ENCODE data around the gene RNF135. TPM values are rescaled to one million over a fixed set of nuclear protein-coding genes. Genes with fewer than 3 reads are reported as not detected.
"Not testable (repeated sequence)": the region's sequence is repeated elsewhere in the genome, so short reads cannot be mapped to it uniquely, and the experiment has no call there.

The RNF135 gene
- total RNA-seq, 2 experiments from 2014 or later: 4.9 to 6.1 TPM

- H3K27ac Mint-ChIP-seq: peak overlapping the region; percentile 86
- peak; percentile 7 for DNase-seq
- peaks cover 32% of the 10 kb centered on the region for H3K4me1 Mint-ChIP-seq
- peaks cover 6% of the 10 kb centered on the region for H3K9me3 Mint-ChIP-seq
- H3K27me3 Mint-ChIP-seq: peaks cover 34% of the 10 kb centered on the region
- H3K36me3 Mint-ChIP-seq: peaks cover 27% of the 10 kb centered on the region
- H3K4me3 Mint-ChIP-seq: peak overlapping the region; percentile 92
Measured at GRCh38 chr17:30969989-30970830, 629 bp upstream of the RNF135 start.

- Mint-ChIP-seq H3K4me1 (peaks cover 16% of the 10 kb centered on the region), H3K36me3 (peaks cover 37% of the 10 kb centered on the region), H3K27me3 (peaks cover 14% of the 10 kb centered on the region), H3K4me3 (no peak overlapping the region), H3K9me3 (peaks cover 6% of the 10 kb centered on the region), H3K27ac (no peak overlapping the region)
- DNase-seq: no peak
Measured at GRCh38 chr17:30975042-30975820, 4.4 kb downstream of the RNF135 start.

- not testable (repeated sequence) for H3K9me3 Mint-ChIP-seq, H3K4me3 Mint-ChIP-seq, H3K27ac Mint-ChIP-seq, DNase-seq, H3K27me3 Mint-ChIP-seq, H3K4me1 Mint-ChIP-seq
- H3K36me3 Mint-ChIP-seq: peaks cover 13% of the 10 kb centered on the region
Measured at GRCh38 chr17:30979919-30980318, 9.1 kb downstream of the RNF135 start.

- Mint-ChIP-seq H3K36me3 (no peaks in the 10 kb centered on the region), H3K27me3 (no peaks in the 10 kb centered on the region), H3K4me3 (no peak overlapping the region), H3K4me1 (no peaks in the 10 kb centered on the region), H3K27ac (no peak overlapping the region), H3K9me3 (no peaks in the 10 kb centered on the region)
- no peak for DNase-seq
Measured at GRCh38 chr17:30981531-30982519, 11.0 kb downstream of the RNF135 start.

GRCh38 chr17:30982855-30983254 is 12.0 kb downstream of the RNF135 start:
- no peaks in the 10 kb centered on the region for H3K36me3 Mint-ChIP-seq
- DNase-seq: no peak
- H3K4me3 Mint-ChIP-seq: no peak overlapping the region
- no peaks in the 10 kb centered on the region for H3K4me1 Mint-ChIP-seq
- H3K9me3 Mint-ChIP-seq: no peaks in the 10 kb centered on the region
- no peaks in the 10 kb centered on the region for H3K27me3 Mint-ChIP-seq
- no peak overlapping the region for H3K27ac Mint-ChIP-seq

GRCh38 chr17:30990458-30990857 is 19.6 kb downstream of the RNF135 start:
- Mint-ChIP-seq H3K27ac (no peak overlapping the region), H3K9me3 (no peaks in the 10 kb centered on the region), H3K4me3 (no peak overlapping the region), H3K36me3 (no peaks in the 10 kb centered on the region), H3K27me3 (no peaks in the 10 kb centered on the region), H3K4me1 (no peaks in the 10 kb centered on the region)
- DNase-seq: no peak

GRCh38 chr17:30992551-30992950 is 21.7 kb downstream of the RNF135 start:
- H3K9me3 Mint-ChIP-seq: no peaks in the 10 kb centered on the region
- H3K36me3 Mint-ChIP-seq: peaks cover 4% of the 10 kb centered on the region
- H3K4me3 Mint-ChIP-seq: no peak overlapping the region
- no peak overlapping the region for H3K27ac Mint-ChIP-seq
- DNase-seq: no peak
- H3K27me3 Mint-ChIP-seq: no peaks in the 10 kb centered on the region
- H3K4me1 Mint-ChIP-seq: no peaks in the 10 kb centered on the region

- DNase-seq: no peak
- no peaks in the 10 kb centered on the region for H3K9me3 Mint-ChIP-seq
- no peaks in the 10 kb centered on the region for H3K27me3 Mint-ChIP-seq
- peaks cover 7% of the 10 kb centered on the region for H3K36me3 Mint-ChIP-seq
- H3K27ac Mint-ChIP-seq: no peak overlapping the region
- no peaks in the 10 kb centered on the region for H3K4me1 Mint-ChIP-seq
- no peak overlapping the region for H3K4me3 Mint-ChIP-seq
Measured at GRCh38 chr17:30995347-30995746, 24.5 kb downstream of the RNF135 start.

GRCh38 chr17:30996486-30996885 is 25.6 kb downstream of the RNF135 start:
- peaks cover 7% of the 10 kb centered on the region for H3K36me3 Mint-ChIP-seq

GRCh38 chr17:30997270-30997669 is 26.4 kb downstream of the RNF135 start:
- no peak overlapping the region for H3K27ac Mint-ChIP-seq
- no peaks in the 10 kb centered on the region for H3K4me1 Mint-ChIP-seq
- peaks cover 7% of the 10 kb centered on the region for H3K36me3 Mint-ChIP-seq
- H3K27me3 Mint-ChIP-seq: no peaks in the 10 kb centered on the region
- H3K9me3 Mint-ChIP-seq: no peaks in the 10 kb centered on the region
- no peak for DNase-seq
- H3K4me3 Mint-ChIP-seq: no peak overlapping the region

More at GRCh38 chr17:30996486-30996885, 25.6 kb downstream of the RNF135 start:
- H3K4me1 Mint-ChIP-seq: no peaks in the 10 kb centered on the region
- no peaks in the 10 kb centered on the region for H3K27me3 Mint-ChIP-seq
- DNase-seq: no peak
- no peaks in the 10 kb centered on the region for H3K9me3 Mint-ChIP-seq
- no peak overlapping the region for H3K4me3 Mint-ChIP-seq
- no peak overlapping the region for H3K27ac Mint-ChIP-seq

- H3K27me3 Mint-ChIP-seq: no peaks in the 10 kb centered on the region
- DNase-seq: no peak
- H3K36me3 Mint-ChIP-seq: peaks cover 7% of the 10 kb centered on the region
- no peaks in the 10 kb centered on the region for H3K4me1 Mint-ChIP-seq
- no peak overlapping the region for H3K4me3 Mint-ChIP-seq
- H3K27ac Mint-ChIP-seq: no peak overlapping the region
- no peaks in the 10 kb centered on the region for H3K9me3 Mint-ChIP-seq
Measured at GRCh38 chr17:30997842-30998241, 27.0 kb downstream of the RNF135 start.

GRCh38 chr17:31002047-31002446 is 31.2 kb downstream of the RNF135 start:
- H3K4me1 Mint-ChIP-seq: no peaks in the 10 kb centered on the region
- H3K9me3 Mint-ChIP-seq: peaks cover 4% of the 10 kb centered on the region
- H3K27me3 Mint-ChIP-seq: no peaks in the 10 kb centered on the region
- no peak overlapping the region for H3K4me3 Mint-ChIP-seq
- H3K27ac Mint-ChIP-seq: no peak overlapping the region
- H3K36me3 Mint-ChIP-seq: peaks cover 9% of the 10 kb centered on the region
- DNase-seq: no peak

- Mint-ChIP-seq H3K27ac (no peak overlapping the region), H3K27me3 (peaks cover 11% of the 10 kb centered on the region), H3K9me3 (peaks cover 4% of the 10 kb centered on the region), H3K4me3 (no peak overlapping the region), H3K36me3 (peaks cover 2% of the 10 kb centered on the region), H3K4me1 (peaks cover 6% of the 10 kb centered on the region)
- DNase-seq: no peak
Measured at GRCh38 chr17:31003225-31003866, 32.5 kb downstream of the RNF135 start.

- Mint-ChIP-seq H3K27me3 (peaks cover 17% of the 10 kb centered on the region), H3K4me1 (peaks cover 12% of the 10 kb centered on the region), H3K27ac (no peak overlapping the region), H3K4me3 (no peak overlapping the region), H3K36me3 (peaks cover 2% of the 10 kb centered on the region), H3K9me3 (peaks cover 4% of the 10 kb centered on the region)
- no peak for DNase-seq
Measured at GRCh38 chr17:31004160-31004559, 33.3 kb downstream of the RNF135 start.

Measured in activated naive CD8-positive, alpha-beta T cell treated with anti-CD3 and anti-CD28 coated beads for 36 hours (primary cell).